Activated CD8-positive, alpha-beta T cell treated with anti-CD3 and anti-CD28 coated beads for 36 hours (primary cell): ENCODE data around the gene TNNT1. TPM values are rescaled to one million over a fixed set of nuclear protein-coding genes. Genes with fewer than 3 reads are reported as not detected.

Experiments used
- ATAC-seq: fragments of 200-7000 bp; cut with Tn5 transposase; one replicate; pipeline ENCODE4 v1.10.0; 2021; ENCODE audit warnings: mild to moderate bottlenecking, moderate library complexity
- CTCF ChIA-PET: fragments of 350-600 bp; sonication (Branson Sonifier 250); formaldehyde crosslinking; loops from one replicate; lab custom pipeline; 2021; ENCODE audit warnings: antibody characterized with exemption; lab: Charles Lee
- POLR2A ChIA-PET: fragments of 350-600 bp; sonication (Branson Sonifier 250); formaldehyde crosslinking; loops from one replicate; lab custom pipeline; 2021; ENCODE audit warnings: antibody characterized with exemption; lab: Charles Lee
- DNase-seq: peaks from one replicate; pipeline ENCODE4 v3.0.0-alpha.2; 2020
- H3K27ac Mint-ChIP-seq: one replicate; pipeline ENCODE4 v1.8.0; 2021; ENCODE audit warnings: mild to moderate bottlenecking, mixed read lengths
- H3K27me3 Mint-ChIP-seq: one replicate; pipeline ENCODE4 v1.8.0; 2021; ENCODE audit warnings: mixed read lengths
- H3K36me3 Mint-ChIP-seq: one replicate; pipeline ENCODE4 v1.8.0; 2021; ENCODE audit warnings: low read depth, mixed read lengths
- H3K4me1 Mint-ChIP-seq: one replicate; pipeline ENCODE4 v1.8.0; 2021; ENCODE audit warnings: low read depth, mixed read lengths
- H3K4me3 Mint-ChIP-seq: one replicate; pipeline ENCODE4 v1.8.0; 2021; ENCODE audit warnings: mild to moderate bottlenecking, moderate library complexity, mixed read lengths
- H3K9me3 Mint-ChIP-seq: one replicate; pipeline ENCODE4 v1.8.0; 2021; ENCODE audit warnings: mixed read lengths
- intact Hi-C: fragments of 100-400 bp; cut with micrococcal nuclease; formaldehyde crosslinking; loops from one replicate; pipeline ENCODE4 v1.10.0; 2022
- total RNA-seq, 2 experiments: library from RNA; stranded (reverse); gene quantifications; one replicate each; pipeline ENCODE4 v1.2.3, GENCODE V29; 2021
- TF ChIP-seq, protein P1 (sequence below): fragments of 200-600 bp; IDR thresholded peaks from one replicate; pipeline ENCODE4 v1.8.0; 2022; ENCODE audit warnings: antibody characterized with exemption, mild to moderate bottlenecking

TNNT1 gene
- total RNA-seq, 2 experiments from 2014 or later: not detected

- DNase-seq: peak; percentile 50
- CTCF ChIA-PET: interaction anchor here (1.0 to 1.7 kb wide), 5 partner anchors 14 to 385 kb away, joined by 3 to 5 read pairs (median 3); no protein-coding TSS in a partner anchor
- intact Hi-C loops: no loop called here
Measured at GRCh38 chr19:55118401-55118991, 30.5 kb downstream of the TNNT1 start.

GRCh38 chr19:55117663-55118391 lies 31.2 kb downstream of the TNNT1 start:
- intact Hi-C loops: no loop called here
- peaks cover 6% of the 10 kb centered on the region for H3K36me3 Mint-ChIP-seq
- POLR2A ChIA-PET: interaction anchor here (0.9 to 1.9 kb wide), 4 partner anchors 23 to 142 kb away, joined by 4 to 6 read pairs (median 4); partner anchors contain the start of gene PPP6R1
- CTCF ChIA-PET: interaction anchor here (0.7 to 1.7 kb wide), 7 partner anchors 15 to 386 kb away, joined by 3 to 5 read pairs (median 3); no protein-coding TSS in a partner anchor
- peak overlapping the region; percentile 89 for H3K4me3 Mint-ChIP-seq
- H3K9me3 Mint-ChIP-seq: no peaks in the 10 kb centered on the region
- H3K27ac Mint-ChIP-seq: peak overlapping the region; percentile 93
- ATAC-seq (peak; percentile 96), DNase-seq (peak; percentile 99)
- peaks cover 24% of the 10 kb centered on the region for H3K4me1 Mint-ChIP-seq
- TF ChIP-seq, protein P1, sequence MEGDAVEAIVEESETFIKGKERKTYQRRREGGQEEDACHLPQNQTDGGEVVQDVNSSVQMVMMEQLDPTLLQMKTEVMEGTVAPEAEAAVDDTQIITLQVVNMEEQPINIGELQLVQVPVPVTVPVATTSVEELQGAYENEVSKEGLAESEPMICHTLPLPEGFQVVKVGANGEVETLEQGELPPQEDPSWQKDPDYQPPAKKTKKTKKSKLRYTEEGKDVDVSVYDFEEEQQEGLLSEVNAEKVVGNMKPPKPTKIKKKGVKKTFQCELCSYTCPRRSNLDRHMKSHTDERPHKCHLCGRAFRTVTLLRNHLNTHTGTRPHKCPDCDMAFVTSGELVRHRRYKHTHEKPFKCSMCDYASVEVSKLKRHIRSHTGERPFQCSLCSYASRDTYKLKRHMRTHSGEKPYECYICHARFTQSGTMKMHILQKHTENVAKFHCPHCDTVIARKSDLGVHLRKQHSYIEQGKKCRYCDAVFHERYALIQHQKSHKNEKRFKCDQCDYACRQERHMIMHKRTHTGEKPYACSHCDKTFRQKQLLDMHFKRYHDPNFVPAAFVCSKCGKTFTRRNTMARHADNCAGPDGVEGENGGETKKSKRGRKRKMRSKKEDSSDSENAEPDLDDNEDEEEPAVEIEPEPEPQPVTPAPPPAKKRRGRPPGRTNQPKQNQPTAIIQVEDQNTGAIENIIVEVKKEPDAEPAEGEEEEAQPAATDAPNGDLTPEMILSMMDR: no peak
- peaks cover 3% of the 10 kb centered on the region for H3K27me3 Mint-ChIP-seq

More at GRCh38 chr19:55118401-55118991, 30.5 kb downstream of the TNNT1 start:
- Mint-ChIP-seq H3K9me3 (no peaks in the 10 kb centered on the region), H3K36me3 (peaks cover 6% of the 10 kb centered on the region), H3K27me3 (peaks cover 3% of the 10 kb centered on the region), H3K4me1 (peaks cover 24% of the 10 kb centered on the region), H3K4me3 (peak overlapping the region; percentile 89), H3K27ac (peak overlapping the region; percentile 93)
- TF ChIP-seq, protein P1: no peak
- ATAC-seq: no peak
- POLR2A ChIA-PET: interaction anchor here (0.9 kb wide), 1 partner anchor 34 kb away, joined by 4 read pairs; no protein-coding TSS in a partner anchor

DNA sequence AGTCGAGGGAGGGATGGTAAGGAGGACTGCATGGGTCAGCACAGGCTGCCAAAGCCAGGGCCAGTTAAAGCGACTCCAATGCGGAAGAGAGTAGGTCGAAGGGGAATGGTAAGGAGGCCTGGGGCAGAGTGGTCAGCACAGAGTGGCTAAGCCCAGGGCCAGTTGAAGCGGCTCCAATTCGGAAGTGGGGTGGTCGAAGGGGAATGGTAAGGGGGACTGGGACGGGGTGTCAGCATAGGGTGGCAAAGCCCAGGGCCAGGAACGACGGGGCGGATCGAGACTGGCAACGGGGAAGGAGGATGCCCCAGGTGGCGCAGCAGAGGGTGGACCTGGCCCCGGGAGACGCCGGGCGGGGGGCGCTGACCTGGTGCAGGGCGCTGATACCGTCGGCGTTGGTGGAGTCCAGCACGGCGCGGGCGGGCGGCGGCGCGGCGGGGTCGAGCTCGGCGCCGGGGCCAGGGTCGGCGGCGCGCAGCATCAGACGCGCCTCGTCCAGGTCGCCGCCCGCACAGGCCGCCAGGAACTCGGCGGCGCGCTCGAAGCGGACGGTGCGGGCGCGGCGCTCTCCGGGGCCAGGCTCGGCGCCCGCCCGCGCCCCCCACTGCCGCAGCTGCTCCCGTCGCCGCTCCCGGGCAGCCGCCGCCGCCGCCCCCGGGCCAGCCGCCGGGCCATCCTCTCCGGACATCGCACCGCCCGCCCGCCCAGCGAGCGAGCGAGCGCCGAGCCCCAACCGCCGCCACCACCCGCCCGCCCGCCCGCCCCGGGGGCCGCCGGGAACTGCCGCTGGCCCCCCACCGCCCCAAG lies 31.9 kb downstream of the TNNT1 start, which contains the start of gene PPP1R12C:
Gene PPP1R12C (minus strand): TSS at position 779 of the 804 bp plus-strand sequence. CDS start 94 bp downstream, at position 685.
- ATAC-seq (peak; percentile 11), DNase-seq (peak; percentile 11)
- H3K27me3 Mint-ChIP-seq: peaks cover 3% of the 10 kb centered on the region
- POLR2A ChIA-PET: interaction anchor here (0.6 to 1.9 kb wide), 5 partner anchors 23 to 805 kb away, joined by 3 to 6 read pairs (median 4); partner anchors contain the start of gene PPP6R1
- TF ChIP-seq, protein P1: no peak
- CTCF ChIA-PET: interaction anchor here (0.7 to 1.7 kb wide), 5 partner anchors 16 to 387 kb away, joined by 3 to 5 read pairs (median 4); no protein-coding TSS in a partner anchor
- H3K36me3 Mint-ChIP-seq: peaks cover 6% of the 10 kb centered on the region
- H3K4me1 Mint-ChIP-seq: peaks cover 24% of the 10 kb centered on the region
- H3K4me3 Mint-ChIP-seq: peak within 1 kb of the TSS; percentile 96
- intact Hi-C loops: no loop called here
- H3K27ac Mint-ChIP-seq: peak within 1 kb of the TSS; percentile 93
- H3K9me3 Mint-ChIP-seq: no peaks in the 10 kb centered on the region

DNA sequence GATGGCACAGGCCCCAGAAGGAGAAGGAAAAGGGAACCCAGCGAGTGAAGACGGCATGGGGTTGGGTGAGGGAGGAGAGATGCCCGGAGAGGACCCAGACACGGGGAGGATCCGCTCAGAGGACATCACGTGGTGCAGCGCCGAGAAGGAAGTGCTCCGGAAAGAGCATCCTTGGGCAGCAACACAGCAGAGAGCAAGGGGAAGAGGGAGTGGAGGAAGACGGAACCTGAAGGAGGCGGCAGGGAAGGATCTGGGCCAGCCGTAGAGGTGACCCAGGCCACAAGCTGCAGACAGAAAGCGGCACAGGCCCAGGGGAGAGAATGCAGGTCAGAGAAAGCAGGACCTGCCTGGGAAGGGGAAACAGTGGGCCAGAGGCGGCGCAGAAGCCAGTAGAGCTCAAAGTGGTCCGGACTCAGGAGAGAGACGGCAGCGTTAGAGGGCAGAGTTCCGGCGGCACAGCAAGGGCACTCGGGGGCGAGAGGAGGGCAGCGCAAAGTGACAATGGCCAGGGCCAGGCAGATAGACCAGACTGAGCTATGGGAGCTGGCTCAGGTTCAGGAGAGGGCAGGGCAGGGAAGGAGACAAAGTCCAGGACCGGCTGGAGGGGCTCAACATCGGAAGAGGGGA lies 32.7 kb downstream of the TNNT1 start:
- peak overlapping the region; percentile 89 for H3K27ac Mint-ChIP-seq
- TF ChIP-seq, protein P1: no peak
- H3K9me3 Mint-ChIP-seq: no peaks in the 10 kb centered on the region
- ChIA-PET CTCF (interaction anchor here (1.4 to 1.6 kb wide), 2 partner anchors 16 to 28 kb away, joined by 3 to 5 read pairs; no protein-coding TSS in a partner anchor), POLR2A (interaction anchor here (0.6 to 1.9 kb wide), 4 partner anchors 29 to 806 kb away, joined by 3 to 6 read pairs (median 4); partner anchors contain the start of gene PPP6R1)
- H3K4me1 Mint-ChIP-seq: peaks cover 24% of the 10 kb centered on the region
- H3K36me3 Mint-ChIP-seq: peaks cover 6% of the 10 kb centered on the region
- intact Hi-C loops: no loop called here
- peak overlapping the region; percentile 96 for H3K4me3 Mint-ChIP-seq
- peaks cover 2% of the 10 kb centered on the region for H3K27me3 Mint-ChIP-seq
- peak; percentile 43 for ATAC-seq
- peak; percentile 72 for DNase-seq
